K562 (cell line): ENCODE data around the gene MXI1. TPM values are rescaled to one million over a fixed set of nuclear protein-coding genes. Genes with fewer than 3 reads are reported as not detected.

Experiments
- ATAC-seq: fragments of 200-7000 bp; cut with Tn5 transposase; 3 replicates; pipeline ENCODE4 v1.9.1; 2020; ENCODE audit warnings: moderate library complexity
- BruUV-seq: library from RNA; stranded (reverse); fragments of 400-500 nt; replicated peaks from 2 replicates; lab custom pipeline; 2021; lab: Mats Ljungman, UMichigan
- CTCF ChIA-PET: fragments of 300-600 bp; formaldehyde crosslinking; extraction: SDS; loops from one replicate; lab custom pipeline; 2021; ENCODE audit warnings: low intra/inter-chr PET ratio; lab: Yijun Ruan, JAX
- POLR2A ChIA-PET: fragments of 300-600, 350-650 bp; sonication (Branson Sonifier 250); formaldehyde crosslinking; extraction: SDS; loops from one replicate; lab custom pipeline; 2021; ENCODE audit warnings: antibody characterized with exemption, inconsistent platforms; lab: Yijun Ruan, JAX
- DNase-seq, 4 experiments: peaks; one replicate each; pipeline versions ENCODE4 v3.0.0 to v3.0.0-alpha.2; 2011 to 2018; ENCODE audit warnings: low spot score in 3 of 4, mixed read lengths in 3 of 4; ENCODE audit errors: extremely low read depth in 1 of 4
- FAIRE-seq: peaks from 2 replicates; lab custom pipeline; 2011; peaks lifted over from hg19 to GRCh38; lab: Jason Lieb, UNC
- H2AFZ ChIP-seq: 2 replicates; pipeline ENCODE4 v1.6.0; 2011; ENCODE audit warnings: low read depth, low read length, control low read depth, inconsistent platforms
- H3K27ac ChIP-seq: fragments of 200-600 bp; 3 replicates; pipeline ENCODE4 v1.8.0; 2011; ENCODE audit warnings: low read depth, mild to moderate bottlenecking, control low read depth, inconsistent platforms, low read length, moderate library complexity, mixed read lengths; ENCODE audit errors: extremely low read depth
- H3K27me3 ChIP-seq, 2 experiments: fragments of 300-600 bp in 1 of 2; 2 replicates in 1 of 2; 3 replicates in 1 of 2; pipeline versions ENCODE4 v1.6.0 to v1.8.0; 2011; ENCODE audit warnings: inconsistent platforms in 2 of 2, low read length in 2 of 2, mild to moderate bottlenecking in 1 of 2, mixed read lengths in 1 of 2, moderate library complexity in 1 of 2; ENCODE audit not compliant: control insufficient read depth in 2 of 2, insufficient read depth in 2 of 2
- H3K36me3 ChIP-seq: fragments of 300-600 bp; 3 replicates; pipeline ENCODE4 v1.8.0; 2011; ENCODE audit warnings: mild to moderate bottlenecking, low read length, inconsistent platforms; ENCODE audit not compliant: control insufficient read depth, insufficient read depth
- H3K4me1 ChIP-seq, 2 experiments: fragments of 200-600 bp in 1 of 2; replicated peaks in 1 of 2; 2 replicates in 1 of 2; 3 replicates in 1 of 2; pipeline versions ENCODE4 v1.5.1 to v1.8.0; 2011; ENCODE audit warnings: inconsistent platforms in 2 of 2, low read length in 2 of 2, mild to moderate bottlenecking in 1 of 2, mixed read lengths in 1 of 2, moderate library complexity in 1 of 2; ENCODE audit not compliant: control insufficient read depth in 2 of 2, insufficient read depth in 2 of 2
- H3K4me2 ChIP-seq: 2 replicates; pipeline ENCODE4 v1.6.1; 2011; ENCODE audit warnings: low read length, control low read depth, inconsistent platforms, mixed read lengths; ENCODE audit not compliant: insufficient read depth
- H3K4me3 ChIP-seq: fragments of 200-600 bp; sonication (generic), shearing (Covaris generic); 2 replicates; pipeline ENCODE4 v1.5.1; 2016; ENCODE audit warnings: control low read depth, inconsistent platforms
- H3K79me2 ChIP-seq: fragments of 200-600 bp; 3 replicates; pipeline ENCODE4 v1.8.0; 2011; ENCODE audit warnings: low read length, inconsistent platforms; ENCODE audit not compliant: control insufficient read depth, insufficient read depth
- H3K9ac ChIP-seq, 2 experiments: 2 replicates each; pipeline versions ENCODE4 v1.6.0 to v1.6.1; 2011; ENCODE audit warnings: low read depth in 2 of 2, low read length in 2 of 2, control low read depth in 1 of 2, inconsistent platforms in 1 of 2, mild to moderate bottlenecking in 1 of 2, mixed read lengths in 1 of 2; ENCODE audit not compliant: insufficient read depth in 1 of 2
- H3K9me1 ChIP-seq: one replicate; pipeline ENCODE4 v1.6.0; 2011; ENCODE audit warnings: inconsistent platforms, mild to moderate bottlenecking, low read length, moderate library complexity; ENCODE audit not compliant: control insufficient read depth, insufficient read depth
- H3K9me3 ChIP-seq: replicated peaks from 2 replicates; pipeline ENCODE4 v1.5.1; 2011; ENCODE audit warnings: low read depth, low read length, inconsistent platforms; ENCODE audit not compliant: control insufficient read depth, insufficient read depth
- H4K20me1 ChIP-seq: replicated peaks from 2 replicates; pipeline ENCODE4 v1.6.1; 2011; ENCODE audit warnings: low read length, inconsistent platforms, mixed read lengths; ENCODE audit not compliant: control insufficient read depth, insufficient read depth
- BRD4 ChIP-seq: fragments of 200-600 bp; sonication (generic); IDR thresholded peaks from 2 replicates; pipeline ENCODE4 v1.6.1; 2017; ENCODE audit warnings: inconsistent platforms
- CBX3 ChIP-seq, 2 experiments: IDR thresholded peaks; 1 replicate in 1 of 2; 2 replicates in 1 of 2; pipeline ENCODE4 v1.6.1; 2012; ENCODE audit warnings: inconsistent platforms in 2 of 2, low read length in 2 of 2, borderline replicate concordance in 1 of 2, control low read depth in 1 of 2
- DPF2 ChIP-seq: fragments of 450-650 bp; IDR thresholded peaks from 2 replicates; pipeline ENCODE4 v1.6.1; 2016
- FUS ChIP-seq: fragments of 200-400 bp; formaldehyde crosslinking; optimal IDR thresholded peaks from 2 replicates; pipeline ENCODE3; 2017; ENCODE audit warnings: low read depth, low read length
- KDM4B ChIP-seq, 2 experiments: fragments of 450-650 bp in 1 of 2; sonication (generic) in 1 of 2; IDR thresholded peaks; 2 replicates each; pipeline ENCODE4 v1.6.1; 2016 to 2017; ENCODE audit warnings: borderline replicate concordance in 2 of 2, antibody characterized with exemption in 1 of 2, low read depth in 1 of 2, mild to moderate bottlenecking in 1 of 2
- MCM5 ChIP-seq: fragments of 450-650 bp; IDR thresholded peaks from 2 replicates; pipeline ENCODE4 v1.6.1; 2016; ENCODE audit warnings: low read depth
- MCM7 ChIP-seq, 2 experiments: fragments of 450-650 bp; IDR thresholded peaks; 2 replicates each; pipeline ENCODE4 v1.6.1; 2016 to 2018
- NFE2 ChIP-seq: IDR thresholded peaks from 2 replicates; pipeline ENCODE4 v1.6.1; 2014; ENCODE audit warnings: antibody characterized with exemption, low read depth
- RFX7 ChIP-seq: fragments of 250-450 bp; sonication (Bioruptor Pico); IDR thresholded peaks from 2 replicates; pipeline ENCODE4 v1.5.1; 2021; ENCODE audit warnings: mild to moderate bottlenecking
- TCF3 ChIP-seq: sonication (generic); formaldehyde crosslinking; IDR thresholded peaks from 2 replicates; pipeline ENCODE4 v1.4.0; 2020; ENCODE audit warnings: mild to moderate bottlenecking, missing genetic modification reagents
- XRCC4 ChIP-seq: IDR thresholded peaks from one replicate; pipeline ENCODE4 v1.6.1; 2011; ENCODE audit not compliant: insufficient read depth, insufficient read length; ENCODE audit errors: extremely low read depth
- YY1 ChIP-seq, 3 experiments: IDR thresholded peaks; 2 replicates each; pipeline ENCODE4 v1.6.1; 2011; ENCODE audit warnings: low read length in 2 of 3, mild to moderate bottlenecking in 2 of 3, moderate library complexity in 2 of 3, borderline replicate concordance in 1 of 3, control low read depth in 1 of 3, low read depth in 1 of 3; ENCODE audit not compliant: insufficient read depth in 3 of 3, insufficient replicate concordance in 2 of 3, control insufficient read depth in 1 of 3, insufficient read length in 1 of 3; ENCODE audit errors: extremely low read depth in 1 of 3
- ZNF212 ChIP-seq: fragments of 450-650 bp; formaldehyde crosslinking; IDR thresholded peaks from 2 replicates; pipeline ENCODE4 v1.4.0; 2020; ENCODE audit warnings: mild to moderate bottlenecking
- whole genome bisulfite sequencing: fragments of 100-300 bp; shearing (Covaris generic); methylation state at CpG from one replicate; pipeline ENCODE4 v1.1.6; 2016; ENCODE audit warnings: low coverage, mixed read lengths; ENCODE audit not compliant: insufficient coverage; ENCODE audit errors: missing lambda C conversion rate; 5-methylcytosine and 5-hydroxymethylcytosine counted together
- in situ Hi-C: fragments of 300-500 bp; cut with MboI; formaldehyde crosslinking; loops from 4 replicates; pipeline ENCODE4 v1.15.0; 2018; ENCODE audit warnings: inconsistent platforms, mixed read lengths
- intact Hi-C: fragments of 100-400 bp; cut with micrococcal nuclease; formaldehyde crosslinking; loops from 2 replicates; pipeline ENCODE4 v1.14.2; 2022
- polyA plus RNA-seq, 8 experiments: library from polyadenylated mRNA; depleted of rRNA in 4 of 8; stranded (reverse) in 5 of 8; unstranded in 3 of 8; fragments of >200 nt; fragmentation: Nextera tagmentation in 2 of 8; fragmentation: Illumina TruSeq in 1 of 8; extraction: Ambion mirVana in 2 of 8; extraction: Trizol in 1 of 8; gene quantifications; 2 replicates each; pipeline versions ENCODE4 v1.2.1 to v1.2.3, GENCODE V29; 2011 to 2014; ENCODE audit warnings: inconsistent platforms in 1 of 8, missing spikeins in 1 of 8
- total RNA-seq, 7 experiments: library from RNA; depleted of rRNA in 6 of 7; stranded (reverse); fragments of >200 nt in 6 of 7; fragmentation: Illumina TruSeq in 2 of 7; extraction: Trizol in 2 of 7; gene quantifications; 2 replicates each; pipeline versions ENCODE4 v1.2.1 to v1.2.3, GENCODE V29; 2011 to 2021; ENCODE audit warnings: low replicate concordance in 1 of 7
- TF ChIP-seq, protein P1 (sequence below), 2 experiments: fragments of 450-650 bp; IDR thresholded peaks; 2 replicates each; pipeline ENCODE4 v1.6.1; 2018; ENCODE audit warnings: mild to moderate bottlenecking in 2 of 2, low read depth in 1 of 2; ENCODE audit not compliant: partially characterized antibody in 2 of 2
- TF ChIP-seq, protein P2 (sequence below): fragments of 450-650 bp; formaldehyde crosslinking; conservative IDR thresholded peaks from 2 replicates; pipeline ENCODE4 v1.4.0; 2022; ENCODE audit warnings: mild to moderate bottlenecking, missing genetic modification characterization

The MXI1 gene
- total and polyA plus RNA-seq, 9 of the 15 experiments (the other 6 are each of a cell fraction or from before 2014, with no cell fraction given) = 9.1 to 23.7 (median 14.8) TPM

- TF ChIP-seq BRD4 = no peak
- TF ChIP-seq, protein P1, sequence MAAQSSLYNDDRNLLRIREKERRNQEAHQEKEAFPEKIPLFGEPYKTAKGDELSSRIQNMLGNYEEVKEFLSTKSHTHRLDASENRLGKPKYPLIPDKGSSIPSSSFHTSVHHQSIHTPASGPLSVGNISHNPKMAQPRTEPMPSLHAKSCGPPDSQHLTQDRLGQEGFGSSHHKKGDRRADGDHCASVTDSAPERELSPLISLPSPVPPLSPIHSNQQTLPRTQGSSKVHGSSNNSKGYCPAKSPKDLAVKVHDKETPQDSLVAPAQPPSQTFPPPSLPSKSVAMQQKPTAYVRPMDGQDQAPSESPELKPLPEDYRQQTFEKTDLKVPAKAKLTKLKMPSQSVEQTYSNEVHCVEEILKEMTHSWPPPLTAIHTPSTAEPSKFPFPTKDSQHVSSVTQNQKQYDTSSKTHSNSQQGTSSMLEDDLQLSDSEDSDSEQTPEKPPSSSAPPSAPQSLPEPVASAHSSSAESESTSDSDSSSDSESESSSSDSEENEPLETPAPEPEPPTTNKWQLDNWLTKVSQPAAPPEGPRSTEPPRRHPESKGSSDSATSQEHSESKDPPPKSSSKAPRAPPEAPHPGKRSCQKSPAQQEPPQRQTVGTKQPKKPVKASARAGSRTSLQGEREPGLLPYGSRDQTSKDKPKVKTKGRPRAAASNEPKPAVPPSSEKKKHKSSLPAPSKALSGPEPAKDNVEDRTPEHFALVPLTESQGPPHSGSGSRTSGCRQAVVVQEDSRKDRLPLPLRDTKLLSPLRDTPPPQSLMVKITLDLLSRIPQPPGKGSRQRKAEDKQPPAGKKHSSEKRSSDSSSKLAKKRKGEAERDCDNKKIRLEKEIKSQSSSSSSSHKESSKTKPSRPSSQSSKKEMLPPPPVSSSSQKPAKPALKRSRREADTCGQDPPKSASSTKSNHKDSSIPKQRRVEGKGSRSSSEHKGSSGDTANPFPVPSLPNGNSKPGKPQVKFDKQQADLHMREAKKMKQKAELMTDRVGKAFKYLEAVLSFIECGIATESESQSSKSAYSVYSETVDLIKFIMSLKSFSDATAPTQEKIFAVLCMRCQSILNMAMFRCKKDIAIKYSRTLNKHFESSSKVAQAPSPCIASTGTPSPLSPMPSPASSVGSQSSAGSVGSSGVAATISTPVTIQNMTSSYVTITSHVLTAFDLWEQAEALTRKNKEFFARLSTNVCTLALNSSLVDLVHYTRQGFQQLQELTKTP (IDR thresholded peaks at IDR 0.05; ENCODE audit: low read depth in 1 of 2, partially characterized antibody in 2 of 2) = no peak
- TF ChIP-seq FUS = no peak
- TF ChIP-seq CBX3 (IDR thresholded peaks at IDR 0.05; ENCODE audit: borderline replicate concordance in 1 of 2, low read length in 2 of 2) = no peak
Observed at GRCh38 chr10:110174816-110175215, 32.6 kb upstream of the MXI1 start (continued).

DNA sequence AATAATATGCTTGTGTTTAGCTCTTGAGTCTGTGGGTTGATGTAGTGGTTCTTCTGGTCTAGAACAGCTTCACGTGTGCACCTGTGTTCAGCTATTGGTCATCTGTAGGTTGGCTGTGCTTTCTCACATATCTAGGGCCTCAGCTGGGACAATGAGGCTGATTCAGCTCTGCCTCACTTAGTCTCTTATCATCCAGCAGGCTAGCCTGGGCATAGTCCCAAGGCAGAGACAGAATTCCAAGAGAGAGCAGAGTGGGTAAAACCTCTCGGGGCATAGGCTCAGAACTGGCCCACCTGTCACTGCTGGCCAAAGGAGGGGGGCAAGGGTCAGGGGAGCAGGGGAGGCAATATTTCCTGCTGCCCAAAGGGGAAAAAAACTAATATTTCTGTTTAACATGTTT lies 32.0 kb upstream of the MXI1 start:
- H3K4me1 ChIP-seq = peaks cover 0 to 2% of the 10 kb centered on the region in 2 experiments; a peak in 1 of 5 replicates
- H3K9me1 ChIP-seq = no peaks in the 10 kb centered on the region
- FAIRE-seq = no peak
- H3K4me3 ChIP-seq = no peak overlapping the region
- H3K27me3 ChIP-seq = peaks cover 0 to 11% of the 10 kb centered on the region in 2 experiments; a peak in 3 of 5 replicates
- H3K79me2 ChIP-seq = no peaks in the 10 kb centered on the region
- in situ Hi-C loops (no loop called here), intact Hi-C loops (no loop called here)
- 17% methylated on average over 2 of the region's 2 CpGs for WGBS
- no peaks in the 10 kb centered on the region for H3K9me3 ChIP-seq
- no peak overlapping the region for H2AFZ ChIP-seq
- no peak overlapping the region for H3K4me2 ChIP-seq
- no peaks in the 10 kb centered on the region for H4K20me1 ChIP-seq
- BruUV-seq = no TSS peak
- no peak overlapping the region for H3K27ac ChIP-seq
- ChIA-PET POLR2A (interaction anchor here (0.6 to 1.4 kb wide), 2 partner anchors 11 to 32 kb away, joined by 3 read pairs; partner anchors contain the start of gene MXI1), CTCF (no interaction called here)
- ATAC-seq = no peak
- no peak for DNase-seq
- no peaks in the 10 kb centered on the region for H3K36me3 ChIP-seq
- no peak overlapping the region for H3K9ac ChIP-seq
- no peak for TF ChIP-seq RFX7
- TF ChIP-seq YY1 (IDR thresholded peaks at IDR 0.05; ENCODE audit: borderline replicate concordance in 1 of 3, control insufficient read depth in 1 of 3, extremely low read depth in 1 of 3, insufficient read depth in 3 of 3, insufficient read length in 1 of 3, insufficient replicate concordance in 2 of 3, low read depth in 1 of 3, low read length in 2 of 3) = no peak
- TF ChIP-seq MCM5 = no peak
- no peak for TF ChIP-seq DPF2
- TF ChIP-seq KDM4B (IDR thresholded peaks at IDR 0.05; ENCODE audit: borderline replicate concordance in 2 of 2, low read depth in 1 of 2) = no peak
- TF ChIP-seq XRCC4 = no peak
- TF ChIP-seq TCF3 (CRISPR knock-in tag) = no peak
- no peak for TF ChIP-seq NFE2
- no peak for TF ChIP-seq ZNF212 (CRISPR knock-in tag)
- TF ChIP-seq MCM7 (IDR thresholded peaks at IDR 0.05) = no peak
- TF ChIP-seq, protein P2, sequence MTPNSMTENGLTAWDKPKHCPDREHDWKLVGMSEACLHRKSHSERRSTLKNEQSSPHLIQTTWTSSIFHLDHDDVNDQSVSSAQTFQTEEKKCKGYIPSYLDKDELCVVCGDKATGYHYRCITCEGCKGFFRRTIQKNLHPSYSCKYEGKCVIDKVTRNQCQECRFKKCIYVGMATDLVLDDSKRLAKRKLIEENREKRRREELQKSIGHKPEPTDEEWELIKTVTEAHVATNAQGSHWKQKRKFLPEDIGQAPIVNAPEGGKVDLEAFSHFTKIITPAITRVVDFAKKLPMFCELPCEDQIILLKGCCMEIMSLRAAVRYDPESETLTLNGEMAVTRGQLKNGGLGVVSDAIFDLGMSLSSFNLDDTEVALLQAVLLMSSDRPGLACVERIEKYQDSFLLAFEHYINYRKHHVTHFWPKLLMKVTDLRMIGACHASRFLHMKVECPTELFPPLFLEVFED = no peak
